HCT116 (cell line): ENCODE data around the gene PFDN4. TPM values are rescaled to one million over a fixed set of nuclear protein-coding genes. Genes with fewer than 3 reads are reported as not detected.

Experiments used
- ATAC-seq: fragments of 200-7000 bp; cut with Tn5 transposase; 2 replicates; pipeline ENCODE4 v1.9.1; 2020; ENCODE audit warnings: mild to moderate bottlenecking, moderate library complexity
- BruUV-seq: library from RNA; stranded (reverse); fragments of 400-500 nt; replicated peaks from 2 replicates; lab custom pipeline; 2021; lab: Mats Ljungman, UMichigan
- CTCF ChIA-PET: fragments of 300-600 bp; sonication (Branson Sonifier 250); formaldehyde crosslinking; loops from one replicate; lab custom pipeline; 2021; ENCODE audit warnings: antibody characterized with exemption; lab: Charles Lee
- POLR2A ChIA-PET: fragments of 300-600, 350-600 bp; sonication (Branson Sonifier 250); formaldehyde crosslinking; loops from one replicate; lab custom pipeline; 2021; ENCODE audit warnings: antibody characterized with exemption; lab: Charles Lee
- RAD21 ChIA-PET, 2 experiments: fragments of 300-600 bp; sonication (Branson Sonifier 250); formaldehyde crosslinking; loops; one replicate each; lab custom pipeline; 2023; ENCODE audit warnings: low total read pairs in 2 of 2; ENCODE audit not compliant: uncharacterized antibody in 2 of 2, unreplicated experiment in 2 of 2, low non-redundant PET in 1 of 2; lab: Charles Lee
- DNase-seq: peaks from one replicate; pipeline ENCODE4 v3.0.0-alpha.2; 2010; ENCODE audit warnings: low read depth, low spot score
- H2AFZ ChIP-seq: fragments of 200-600 bp; shearing (Covaris generic), sonication (generic); 2 replicates; pipeline ENCODE4 v1.6.1; 2017; ENCODE audit warnings: low read depth, mixed run types, mixed read lengths, antibody characterized with exemption, low read length; ENCODE audit not compliant: poor library complexity, severe bottlenecking
- H3K27ac ChIP-seq: 2 replicates; pipeline ENCODE4 v1.5.1; 2012; ENCODE audit warnings: low read depth, low read length
- H3K27me3 ChIP-seq: fragments of 200-600 bp; sonication (generic); 2 replicates; pipeline ENCODE4 v1.6.1; 2016; ENCODE audit warnings: mixed run types, low read length, mixed read lengths; ENCODE audit not compliant: insufficient read depth
- H3K36me3 ChIP-seq, 2 experiments: fragments of 200-500 bp in 1 of 2; fragments of 200-600 bp in 1 of 2; sonication (Bioruptor generic) in 1 of 2; sonication (generic) in 1 of 2; 2 replicates each; pipeline versions ENCODE4 v1.5.1 to v1.6.1; 2014 to 2016; ENCODE audit warnings: low read length in 2 of 2, inconsistent platforms in 1 of 2, mixed read lengths in 1 of 2, mixed run types in 1 of 2; ENCODE audit not compliant: insufficient read depth in 2 of 2, control insufficient read depth in 1 of 2
- H3K4me1 ChIP-seq, 2 experiments: fragments of 200-600 bp in 1 of 2; sonication (generic) in 1 of 2; 2 replicates each; pipeline versions ENCODE4 v1.5.1 to v1.6.1; 2012 to 2017; ENCODE audit warnings: low read length in 2 of 2, inconsistent platforms in 1 of 2, mild to moderate bottlenecking in 1 of 2, mixed read lengths in 1 of 2, mixed run types in 1 of 2, moderate library complexity in 1 of 2; ENCODE audit not compliant: insufficient read depth in 2 of 2, control insufficient read depth in 1 of 2
- H3K4me2 ChIP-seq: fragments of 200-600 bp; sonication (generic); 2 replicates; pipeline ENCODE4 v1.6.1; 2017; ENCODE audit warnings: mixed run types, low read length, mixed read lengths
- H3K4me3 ChIP-seq, 2 experiments: fragments of 200-600 bp in 1 of 2; sonication (generic) in 1 of 2; replicated peaks in 1 of 2; 2 replicates each; pipeline ENCODE4 v1.5.1; 2011 to 2016; ENCODE audit warnings: low read length in 2 of 2, control low read depth in 1 of 2, low read depth in 1 of 2, mild to moderate bottlenecking in 1 of 2, mixed read lengths in 1 of 2, mixed run types in 1 of 2
- H3K79me2 ChIP-seq: fragments of 200-600 bp; sonication (generic); 2 replicates; pipeline ENCODE4 v1.6.1; 2017; ENCODE audit warnings: mild to moderate bottlenecking, mixed run types, low read length, moderate library complexity, mixed read lengths; ENCODE audit not compliant: insufficient read depth
- H3K9ac ChIP-seq: fragments of 200-600 bp; sonication (generic); 2 replicates; pipeline ENCODE4 v1.6.1; 2016; ENCODE audit warnings: low read length, mixed read lengths
- H3K9me2 ChIP-seq: fragments of 200-600 bp; sonication (generic), shearing (Covaris generic); 2 replicates; pipeline ENCODE4 v1.6.1; 2017; ENCODE audit warnings: mixed run types, mild to moderate bottlenecking, moderate library complexity; ENCODE audit not compliant: insufficient read depth
- H3K9me3 ChIP-seq, 2 experiments: fragments of 200-500 bp in 1 of 2; fragments of 200-600 bp in 1 of 2; sonication (Bioruptor generic) in 1 of 2; sonication (generic) in 1 of 2; 2 replicates each; pipeline ENCODE4 v1.6.1; 2014 to 2017; ENCODE audit warnings: low read length in 2 of 2, mixed read lengths in 2 of 2, inconsistent platforms in 1 of 2, low read depth in 1 of 2, mild to moderate bottlenecking in 1 of 2, mixed run types in 1 of 2, moderate library complexity in 1 of 2; ENCODE audit not compliant: control insufficient read depth in 1 of 2, insufficient read depth in 1 of 2
- H4K20me1 ChIP-seq: fragments of 200-600 bp; sonication (generic), shearing (Covaris generic); 2 replicates; pipeline ENCODE4 v1.6.1; 2017; ENCODE audit warnings: mixed run types, mild to moderate bottlenecking, moderate library complexity; ENCODE audit not compliant: insufficient read depth
- CBX3 ChIP-seq: IDR thresholded peaks from 2 replicates; pipeline ENCODE4 v1.6.1; 2012; ENCODE audit warnings: low read depth
- CEBPB ChIP-seq: IDR thresholded peaks from 2 replicates; pipeline ENCODE4 v1.6.1; 2012; ENCODE audit warnings: low read depth
- EZH2phosphoT487 ChIP-seq: fragments of 200-600 bp; IDR thresholded peaks from 2 replicates; pipeline ENCODE4 v1.6.1; 2018; ENCODE audit warnings: antibody characterized with exemption, borderline replicate concordance
- FOSL1 ChIP-seq: IDR thresholded peaks from 2 replicates; pipeline ENCODE4 v1.6.1; 2012; ENCODE audit warnings: low read depth
- JUND ChIP-seq: IDR thresholded peaks from 2 replicates; pipeline ENCODE4 v1.6.1; 2012
- SIN3A ChIP-seq: IDR thresholded peaks from 2 replicates; pipeline ENCODE4 v1.6.1; 2012; ENCODE audit warnings: low read depth
- SP1 ChIP-seq: IDR thresholded peaks from 2 replicates; pipeline ENCODE4 v1.6.1; 2012; ENCODE audit warnings: low read depth
- YY1 ChIP-seq: IDR thresholded peaks from 2 replicates; pipeline ENCODE4 v1.6.1; 2011; ENCODE audit warnings: low read length, low read depth, moderate library complexity, mild to moderate bottlenecking; ENCODE audit not compliant: insufficient replicate concordance; ENCODE audit errors: extremely low read depth
- ZFX ChIP-seq: fragments of 450-650 bp; IDR thresholded peaks from 2 replicates; pipeline ENCODE4 v1.6.1; 2017
- intact Hi-C: fragments of 100-400 bp; cut with micrococcal nuclease; formaldehyde crosslinking; loops from 2 replicates; pipeline ENCODE4 v1.10.0; 2022
- total RNA-seq: library from RNA; stranded (reverse); gene quantifications from one replicate; pipeline ENCODE4 v1.2.1, GENCODE V29; 2021; ENCODE audit not compliant: unreplicated experiment
- TF ChIP-seq, protein P1 (sequence below): IDR thresholded peaks from 2 replicates; pipeline ENCODE4 v1.6.1; 2012
- TF ChIP-seq, protein P2 (sequence below): IDR thresholded peaks from 2 replicates; pipeline ENCODE4 v1.6.1; 2011; ENCODE audit warnings: mild to moderate bottlenecking, low read length, moderate library complexity; ENCODE audit not compliant: insufficient replicate concordance; ENCODE audit errors: extremely low read depth

The PFDN4 gene
- total RNA-seq, 1 experiment from 2014 or later, result 71.5 TPM

DNA sequence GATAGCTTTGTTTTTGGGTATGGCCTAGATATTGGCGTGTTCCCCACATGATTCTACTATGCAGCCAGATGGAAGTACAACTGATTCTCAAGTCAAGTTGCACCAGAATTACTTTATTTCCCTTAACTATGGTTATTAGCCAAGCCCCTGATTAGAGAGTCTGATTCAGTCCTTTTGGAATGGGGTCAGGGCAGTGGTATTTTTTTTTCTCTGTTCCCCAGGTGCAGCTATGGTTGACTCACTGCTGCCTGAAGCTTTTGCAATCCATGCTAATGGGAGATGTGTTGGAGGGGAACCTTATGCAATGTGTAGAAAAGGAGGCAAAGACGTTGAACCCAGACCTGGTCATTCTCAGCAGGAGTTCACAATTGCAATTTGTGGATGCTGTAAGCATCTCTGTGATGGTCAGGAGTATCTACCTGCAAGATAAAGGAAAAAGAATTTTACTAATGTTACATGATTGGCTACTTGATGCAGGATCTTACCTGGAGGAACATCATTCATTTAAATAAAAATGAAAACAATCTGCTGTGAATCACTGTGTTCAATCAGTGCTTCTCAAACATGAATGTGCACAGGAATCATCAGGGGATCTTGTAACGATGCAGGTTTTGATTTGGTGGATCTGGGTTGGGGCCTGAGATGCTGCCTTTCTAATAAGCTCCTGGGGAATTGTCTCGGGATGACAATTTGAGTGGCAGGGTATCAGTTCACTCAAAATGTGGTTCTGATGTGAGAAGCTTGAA lies 49.4 kb downstream of the PFDN4 start:
- H4K20me1 ChIP-seq, result no peaks in the 10 kb centered on the region
- H3K9ac ChIP-seq, result no peak overlapping the region
- no peak overlapping the region for H3K27ac ChIP-seq
- peak overlapping the region; percentile 20; the same call in 1 of the 2 replicates for H3K4me2 ChIP-seq
- DNase-seq (peak; percentile 18), ATAC-seq (peak; percentile 58; the same call in 1 of the 2 replicates)
- H3K79me2 ChIP-seq, result no peaks in the 10 kb centered on the region
- H3K9me3 ChIP-seq, result no peaks in the 10 kb centered on the region
- BruUV-seq, result no TSS peak
- H3K9me2 ChIP-seq, result no peaks in the 10 kb centered on the region
- peak; percentile 46; the same call in 1 of the 2 replicates for TF ChIP-seq JUND
- 0 out of 2 replicates have a peak, but pooled peaks have one; percentile 23 for TF ChIP-seq CBX3
- TF ChIP-seq ZFX, result no peak
- TF ChIP-seq YY1, result no peak
- TF ChIP-seq, protein P1, sequence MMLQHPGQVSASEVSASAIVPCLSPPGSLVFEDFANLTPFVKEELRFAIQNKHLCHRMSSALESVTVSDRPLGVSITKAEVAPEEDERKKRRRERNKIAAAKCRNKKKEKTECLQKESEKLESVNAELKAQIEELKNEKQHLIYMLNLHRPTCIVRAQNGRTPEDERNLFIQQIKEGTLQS, result 0 out of 2 replicates have a peak, but pooled peaks have one; percentile 12
- TF ChIP-seq FOSL1, result peak; percentile 55
- TF ChIP-seq EZH2phosphoT487, result no peak
- peak; percentile 62 for TF ChIP-seq SP1
- TF ChIP-seq, protein P2, sequence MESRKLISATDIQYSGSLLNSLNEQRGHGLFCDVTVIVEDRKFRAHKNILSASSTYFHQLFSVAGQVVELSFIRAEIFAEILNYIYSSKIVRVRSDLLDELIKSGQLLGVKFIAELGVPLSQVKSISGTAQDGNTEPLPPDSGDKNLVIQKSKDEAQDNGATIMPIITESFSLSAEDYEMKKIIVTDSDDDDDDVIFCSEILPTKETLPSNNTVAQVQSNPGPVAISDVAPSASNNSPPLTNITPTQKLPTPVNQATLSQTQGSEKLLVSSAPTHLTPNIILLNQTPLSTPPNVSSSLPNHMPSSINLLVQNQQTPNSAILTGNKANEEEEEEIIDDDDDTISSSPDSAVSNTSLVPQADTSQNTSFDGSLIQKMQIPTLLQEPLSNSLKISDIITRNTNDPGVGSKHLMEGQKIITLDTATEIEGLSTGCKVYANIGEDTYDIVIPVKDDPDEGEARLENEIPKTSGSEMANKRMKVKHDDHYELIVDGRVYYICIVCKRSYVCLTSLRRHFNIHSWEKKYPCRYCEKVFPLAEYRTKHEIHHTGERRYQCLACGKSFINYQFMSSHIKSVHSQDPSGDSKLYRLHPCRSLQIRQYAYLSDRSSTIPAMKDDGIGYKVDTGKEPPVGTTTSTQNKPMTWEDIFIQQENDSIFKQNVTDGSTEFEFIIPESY, result no peak
- TF ChIP-seq SIN3A, result no peak
- TF ChIP-seq CEBPB, result peak; percentile 86
- peak overlapping the region; percentile 29 for H2AFZ ChIP-seq
- intact Hi-C loops, result no loop called here
- no peak overlapping the region for H3K4me3 ChIP-seq
- H3K27me3 ChIP-seq, result no peaks in the 10 kb centered on the region
- H3K36me3 ChIP-seq, result no peaks in the 10 kb centered on the region
- ChIA-PET POLR2A (no interaction called here), RAD21 (interaction anchor here in 1 of 2 experiments (1.5 kb wide), 1 partner anchor 10 kb away, joined by 4 read pairs; no protein-coding TSS in a partner anchor), CTCF (no interaction called here)
- H3K4me1 ChIP-seq, result peaks cover 0 to 10% of the 10 kb centered on the region in 2 experiments; a peak in 2 of 4 replicates
